CD14-positive monocyte (primary cell): ENCODE measurements around the gene CTNNA3. TPM values are rescaled to one million over a fixed set of nuclear protein-coding genes. Genes with fewer than 3 reads are reported as not detected.

Experiments used
- DNase-seq, 3 donors: peaks; one replicate each; pipeline ENCODE4 v3.0.0-alpha.2; 2011 to 2022
- H2AFZ ChIP-seq: 2 replicates; pipeline ENCODE4 v1.6.0; 2012; ENCODE audit warnings: mild to moderate bottlenecking, low read depth, low read length, inconsistent platforms; ENCODE audit not compliant: insufficient read depth, poor library complexity, severe bottlenecking
- H3K27ac ChIP-seq, 2 donors: 1 replicate in 1 of 2; 2 replicates in 1 of 2; pipeline ENCODE4 v1.5.1; 2012 to 2013; ENCODE audit warnings: low read length in 2 of 2, control low read depth in 1 of 2, inconsistent platforms in 1 of 2, low read depth in 1 of 2, mild to moderate bottlenecking in 1 of 2
- H3K27me3 ChIP-seq, 2 donors: one replicate each; pipeline versions ENCODE4 v1.6.0 to v1.6.1; 2011 to 2013; ENCODE audit warnings: low read length in 2 of 2; ENCODE audit not compliant: control insufficient read depth in 2 of 2, insufficient read depth in 2 of 2
- H3K36me3 ChIP-seq, 2 donors: replicated peaks in 1 of 2; 1 replicate in 1 of 2; 2 replicates in 1 of 2; pipeline versions ENCODE4 v1.5.1 to v1.6.1; 2012 to 2013; ENCODE audit warnings: low read length in 2 of 2, control low read depth in 1 of 2, inconsistent platforms in 1 of 2, mild to moderate bottlenecking in 1 of 2; ENCODE audit not compliant: insufficient read depth in 2 of 2, control insufficient read depth in 1 of 2
- H3K4me1 ChIP-seq, 2 donors: 1 replicate in 1 of 2; 2 replicates in 1 of 2; pipeline versions ENCODE4 v1.5.1 to v1.6.1; 2012 to 2013; ENCODE audit warnings: low read length in 2 of 2, control low read depth in 1 of 2, inconsistent platforms in 1 of 2, mild to moderate bottlenecking in 1 of 2, moderate library complexity in 1 of 2; ENCODE audit not compliant: insufficient read depth in 2 of 2, control insufficient read depth in 1 of 2
- H3K4me2 ChIP-seq: replicated peaks from 2 replicates; pipeline ENCODE3; 2012; ENCODE audit warnings: low read length, moderate library complexity, mild to moderate bottlenecking; ENCODE audit not compliant: poor library complexity, severe bottlenecking; ENCODE audit errors: extremely low read depth
- H3K4me3 ChIP-seq, 3 experiments: fragments of 200-600 bp in 1 of 3; sonication (generic) in 1 of 3; replicated peaks in 1 of 3; 1 replicate in 2 of 3; 2 replicates in 1 of 3; pipeline ENCODE4 v1.5.1; 2011 to 2013; ENCODE audit warnings: low read length in 3 of 3, mild to moderate bottlenecking in 3 of 3, control low read depth in 2 of 3, low read depth in 2 of 3, inconsistent platforms in 1 of 3, moderate library complexity in 1 of 3
- H3K79me2 ChIP-seq: 2 replicates; pipeline ENCODE4 v1.6.0; 2012; ENCODE audit warnings: mild to moderate bottlenecking, control low read depth, inconsistent platforms, low read length, moderate library complexity; ENCODE audit not compliant: insufficient read depth
- H3K9ac ChIP-seq: 2 replicates; pipeline ENCODE4 v1.6.0; 2017; ENCODE audit warnings: low read length, mild to moderate bottlenecking; ENCODE audit not compliant: insufficient read depth, poor library complexity, severe bottlenecking
- H3K9me3 ChIP-seq, 2 donors: replicated peaks in 1 of 2; 1 replicate in 1 of 2; 2 replicates in 1 of 2; pipeline versions ENCODE4 v1.5.1 to v1.6.1; 2012 to 2013; ENCODE audit warnings: low read length in 2 of 2, control low read depth in 1 of 2; ENCODE audit not compliant: control insufficient read depth in 1 of 2, insufficient read depth in 1 of 2
- H4K20me1 ChIP-seq: 2 replicates; pipeline ENCODE4 v1.6.0; 2012; ENCODE audit warnings: mild to moderate bottlenecking, low read length, control low read depth, moderate library complexity; ENCODE audit not compliant: insufficient read depth
- H3K27ac Mint-ChIP-seq, 7 donors: one replicate each; pipeline ENCODE4 v1.8.0; 2020; ENCODE audit warnings: mild to moderate bottlenecking in 7 of 7, mixed read lengths in 7 of 7, moderate library complexity in 6 of 7, inconsistent platforms in 2 of 7
- H3K27me3 Mint-ChIP-seq, 3 donors: one replicate each; pipeline ENCODE4 v1.8.0; 2021 to 2022; ENCODE audit warnings: low read depth in 3 of 3, mild to moderate bottlenecking in 3 of 3, mixed read lengths in 3 of 3, moderate library complexity in 3 of 3, inconsistent platforms in 1 of 3
- H3K36me3 Mint-ChIP-seq, 2 donors: one replicate each; pipeline ENCODE4 v1.8.0; 2020; ENCODE audit warnings: mixed read lengths in 2 of 2, inconsistent platforms in 1 of 2, mild to moderate bottlenecking in 1 of 2
- H3K4me1 Mint-ChIP-seq: one replicate; pipeline ENCODE4 v1.8.0; 2020; ENCODE audit warnings: mild to moderate bottlenecking, mixed read lengths
- H3K4me3 Mint-ChIP-seq, 2 donors: one replicate each; pipeline ENCODE4 v1.8.0; 2020; ENCODE audit warnings: mild to moderate bottlenecking in 2 of 2, mixed read lengths in 2 of 2, moderate library complexity in 1 of 2
- H3K9me3 Mint-ChIP-seq, 7 donors: one replicate each; pipeline ENCODE4 v1.8.0; 2020 to 2022; ENCODE audit warnings: mixed read lengths in 7 of 7, mild to moderate bottlenecking in 6 of 7, moderate library complexity in 6 of 7, inconsistent platforms in 2 of 7
- WGBS: methylation state at CpG from one replicate; pipeline ENCODE4 v1.1.5; 2013; ENCODE audit warnings: missing lambda C conversion rate; ENCODE audit not compliant: insufficient coverage; 5-methylcytosine and 5-hydroxymethylcytosine counted together
- intact Hi-C, 2 donors: fragments of 100-400 bp; cut with micrococcal nuclease; formaldehyde crosslinking; loops; one replicate each; pipeline versions ENCODE4 v1.15.0 to v1.15.1; 2023
- polyA plus RNA-seq, 3 donors: library from polyadenylated mRNA; depleted of rRNA in 1 of 3; unstranded in 2 of 3; stranded (reverse) in 1 of 3; fragments of 300-500 nt in 2 of 3; fragments of >200 nt in 1 of 3; fragmentation: Illumina TruSeq in 2 of 3; gene quantifications; 1 replicate in 2 of 3; 2 replicates in 1 of 3; pipeline ENCODE4 v1.2.3, GENCODE V29; 2012 to 2021
- TF ChIP-seq, protein P1 (sequence below): fragments of 200-600 bp; IDR thresholded peaks from one replicate; pipeline ENCODE4 v1.8.0; 2022; ENCODE audit warnings: antibody characterized with exemption, mild to moderate bottlenecking

CTNNA3 gene
- polyA plus RNA-seq, 3 donors = not detected

DNA sequence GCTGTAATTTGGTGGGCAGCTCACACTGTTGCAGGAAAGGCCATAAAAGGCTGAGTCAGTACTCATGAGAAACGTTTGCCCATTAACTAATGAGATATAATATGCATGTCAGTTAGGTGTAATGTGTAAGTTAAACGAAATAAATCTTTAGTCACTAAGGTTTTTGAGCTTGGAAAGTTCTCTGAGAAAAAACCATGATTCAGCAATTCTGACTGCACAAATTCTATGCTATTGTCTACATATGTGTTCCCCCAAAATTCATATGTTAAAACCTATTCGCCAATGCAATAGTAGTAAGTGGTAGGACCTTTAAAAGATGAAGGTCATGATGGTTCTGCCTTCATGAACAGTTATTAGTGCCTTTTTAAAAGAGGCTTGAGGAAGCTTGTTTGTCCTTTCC, 1329.8 kb downstream of the CTNNA3 start:
- Histone ChIP-seq H3K9ac (no peak overlapping the region), H3K9me3 (peaks cover 0 to 6% of the 10 kb centered on the region in 2 donors), H3K4me1 (no peaks in the 10 kb centered on the region)

DNA sequence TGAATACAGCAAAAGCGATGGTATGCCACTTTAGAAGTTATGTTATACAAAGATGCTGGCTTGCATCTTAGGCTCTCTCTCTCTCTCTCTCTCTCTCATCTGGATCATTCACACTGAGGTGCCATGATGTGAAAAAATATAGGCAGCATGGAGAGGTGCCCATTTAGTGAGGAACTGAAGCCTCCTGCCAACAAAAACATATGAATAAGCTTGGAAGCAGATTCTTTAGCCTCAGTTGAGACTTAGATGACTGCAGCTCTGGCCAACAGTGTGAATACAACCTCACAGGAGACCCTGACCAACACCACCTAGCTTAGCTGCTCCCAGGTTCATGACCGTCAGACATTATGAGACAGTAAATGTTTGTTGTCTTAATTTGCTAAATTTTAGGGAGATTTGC, 1330.3 kb downstream of the CTNNA3 start:
- H3K27ac ChIP-seq = no peak overlapping the region
- no peak overlapping the region for H3K9ac ChIP-seq
- H3K9me3 Mint-ChIP-seq = peaks cover 0 to 10% (median 8%) of the 10 kb centered on the region in 7 donors
- WGBS = no CpG with 5 or more reads among the region's 2 CpGs
- H3K79me2 ChIP-seq = no peaks in the 10 kb centered on the region
- H3K4me1 ChIP-seq = no peaks in the 10 kb centered on the region
- H3K9me3 ChIP-seq = peaks cover 0 to 6% of the 10 kb centered on the region in 2 donors
- H3K36me3 ChIP-seq = no peaks in the 10 kb centered on the region
- no peak overlapping the region for H3K4me3 ChIP-seq
- H3K27me3 ChIP-seq = no peaks in the 10 kb centered on the region
- intact Hi-C loops = no loop called here
- no peaks in the 10 kb centered on the region for H3K4me1 Mint-ChIP-seq
- H3K36me3 Mint-ChIP-seq = no peaks in the 10 kb centered on the region
- no peak overlapping the region for H3K27ac Mint-ChIP-seq
- no peak overlapping the region for H3K4me3 Mint-ChIP-seq
- no peaks in the 10 kb centered on the region for H3K27me3 Mint-ChIP-seq
- TF ChIP-seq, protein P1, sequence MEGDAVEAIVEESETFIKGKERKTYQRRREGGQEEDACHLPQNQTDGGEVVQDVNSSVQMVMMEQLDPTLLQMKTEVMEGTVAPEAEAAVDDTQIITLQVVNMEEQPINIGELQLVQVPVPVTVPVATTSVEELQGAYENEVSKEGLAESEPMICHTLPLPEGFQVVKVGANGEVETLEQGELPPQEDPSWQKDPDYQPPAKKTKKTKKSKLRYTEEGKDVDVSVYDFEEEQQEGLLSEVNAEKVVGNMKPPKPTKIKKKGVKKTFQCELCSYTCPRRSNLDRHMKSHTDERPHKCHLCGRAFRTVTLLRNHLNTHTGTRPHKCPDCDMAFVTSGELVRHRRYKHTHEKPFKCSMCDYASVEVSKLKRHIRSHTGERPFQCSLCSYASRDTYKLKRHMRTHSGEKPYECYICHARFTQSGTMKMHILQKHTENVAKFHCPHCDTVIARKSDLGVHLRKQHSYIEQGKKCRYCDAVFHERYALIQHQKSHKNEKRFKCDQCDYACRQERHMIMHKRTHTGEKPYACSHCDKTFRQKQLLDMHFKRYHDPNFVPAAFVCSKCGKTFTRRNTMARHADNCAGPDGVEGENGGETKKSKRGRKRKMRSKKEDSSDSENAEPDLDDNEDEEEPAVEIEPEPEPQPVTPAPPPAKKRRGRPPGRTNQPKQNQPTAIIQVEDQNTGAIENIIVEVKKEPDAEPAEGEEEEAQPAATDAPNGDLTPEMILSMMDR = no peak
- H2AFZ ChIP-seq = no peak overlapping the region
- DNase-seq = no peak
- no peak overlapping the region for H3K4me2 ChIP-seq
- H4K20me1 ChIP-seq = no peaks in the 10 kb centered on the region

More for the DNA sequence above, 1329.8 kb downstream of the CTNNA3 start:
- no peaks in the 10 kb centered on the region for H3K36me3 ChIP-seq
- Mint-ChIP-seq H3K27me3 (no peaks in the 10 kb centered on the region), H3K9me3 (peaks cover 0 to 10% (median 6%) of the 10 kb centered on the region in 7 donors), H3K4me3 (no peak overlapping the region), H3K36me3 (no peaks in the 10 kb centered on the region), H3K4me1 (no peaks in the 10 kb centered on the region), H3K27ac (no peak overlapping the region)
- no peak for DNase-seq
- no peak overlapping the region for H3K27ac ChIP-seq
- WGBS = no CpG with 5 or more reads among the region's 3 CpGs
- no peak overlapping the region for H3K4me2 ChIP-seq
- intact Hi-C loops = no loop called here
- no peaks in the 10 kb centered on the region for H4K20me1 ChIP-seq
- H3K27me3 ChIP-seq = no peaks in the 10 kb centered on the region
- H3K79me2 ChIP-seq = no peaks in the 10 kb centered on the region
- H3K4me3 ChIP-seq = no peak overlapping the region
- TF ChIP-seq, protein P1 = no peak
- no peak overlapping the region for H2AFZ ChIP-seq
